Measurements from ENCODE around the gene SMARCA5.

- TF ChIP-seq EZH2phosphoT487 (IDR thresholded peaks at IDR 0.05; ENCODE audit: borderline replicate concordance, low read depth, low read length): no peak
- TF ChIP-seq, protein P1, sequence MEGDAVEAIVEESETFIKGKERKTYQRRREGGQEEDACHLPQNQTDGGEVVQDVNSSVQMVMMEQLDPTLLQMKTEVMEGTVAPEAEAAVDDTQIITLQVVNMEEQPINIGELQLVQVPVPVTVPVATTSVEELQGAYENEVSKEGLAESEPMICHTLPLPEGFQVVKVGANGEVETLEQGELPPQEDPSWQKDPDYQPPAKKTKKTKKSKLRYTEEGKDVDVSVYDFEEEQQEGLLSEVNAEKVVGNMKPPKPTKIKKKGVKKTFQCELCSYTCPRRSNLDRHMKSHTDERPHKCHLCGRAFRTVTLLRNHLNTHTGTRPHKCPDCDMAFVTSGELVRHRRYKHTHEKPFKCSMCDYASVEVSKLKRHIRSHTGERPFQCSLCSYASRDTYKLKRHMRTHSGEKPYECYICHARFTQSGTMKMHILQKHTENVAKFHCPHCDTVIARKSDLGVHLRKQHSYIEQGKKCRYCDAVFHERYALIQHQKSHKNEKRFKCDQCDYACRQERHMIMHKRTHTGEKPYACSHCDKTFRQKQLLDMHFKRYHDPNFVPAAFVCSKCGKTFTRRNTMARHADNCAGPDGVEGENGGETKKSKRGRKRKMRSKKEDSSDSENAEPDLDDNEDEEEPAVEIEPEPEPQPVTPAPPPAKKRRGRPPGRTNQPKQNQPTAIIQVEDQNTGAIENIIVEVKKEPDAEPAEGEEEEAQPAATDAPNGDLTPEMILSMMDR (conservative IDR thresholded peaks at IDR 0.05; ENCODE audit: low read length): no peak
Measured at GRCh38 chr4:143486314-143486713, 27.2 kb upstream of the SMARCA5 start.

Data from OCI-LY7 (cell line).